Lung (tissue), 12 donors: ENCODE measurements around the gene NBPF3. TPM values are rescaled to one million over a fixed set of nuclear protein-coding genes. Genes with fewer than 3 reads are reported as not detected.

Source experiments
- ATAC-seq: fragments of 200-7000 bp; cut with Tn5 transposase; one replicate; pipeline ENCODE4 v1.9.1; 2020; ENCODE audit warnings: moderate number of reproducible peaks; ENCODE audit not compliant: insufficient read depth, low FRiP score
- DNase-seq, 3 donors: peaks; one replicate each; pipeline ENCODE4 v3.0.0-alpha.2; 2013 to 2017
- H3K27ac ChIP-seq, 2 donors: one replicate each; pipeline ENCODE4 v1.5.1; 2013; ENCODE audit warnings: mild to moderate bottlenecking in 2 of 2, moderate library complexity in 2 of 2, control low read depth in 1 of 2, inconsistent platforms in 1 of 2, low read depth in 1 of 2, low read length in 1 of 2
- H3K27me3 ChIP-seq, 3 donors: one replicate each; pipeline ENCODE4 v1.5.1; 2013; ENCODE audit warnings: low read length in 2 of 3; ENCODE audit not compliant: control insufficient read depth in 3 of 3, insufficient read depth in 3 of 3
- H3K36me3 ChIP-seq, 4 donors: one replicate each; pipeline ENCODE4 v1.5.1; 2013; ENCODE audit warnings: low read length in 4 of 4, mild to moderate bottlenecking in 1 of 4, moderate library complexity in 1 of 4; ENCODE audit not compliant: control insufficient read depth in 4 of 4, insufficient read depth in 4 of 4
- H3K4me1 ChIP-seq, 5 donors: one replicate each; pipeline ENCODE4 v1.5.1; 2013; ENCODE audit warnings: low read length in 5 of 5, mild to moderate bottlenecking in 2 of 5, moderate library complexity in 1 of 5; ENCODE audit not compliant: control insufficient read depth in 5 of 5, insufficient read depth in 5 of 5
- H3K4me3 ChIP-seq: one replicate; pipeline ENCODE4 v1.5.1; 2013; ENCODE audit warnings: mild to moderate bottlenecking, control low read depth, moderate library complexity
- H3K9ac ChIP-seq, 2 donors: one replicate each; pipeline ENCODE4 v1.5.1; 2013; ENCODE audit warnings: low read length in 2 of 2, control low read depth in 1 of 2; ENCODE audit not compliant: insufficient read depth in 1 of 2
- H3K9me3 ChIP-seq, 4 donors: one replicate each; pipeline ENCODE4 v1.5.1; 2013; ENCODE audit warnings: low read length in 3 of 4, mild to moderate bottlenecking in 1 of 4, moderate library complexity in 1 of 4; ENCODE audit not compliant: control insufficient read depth in 4 of 4, insufficient read depth in 3 of 4
- WGBS, 2 donors: extraction: QIAGEN DNeasy Blood & Tissue Kit; methylation state at CpG; one replicate each; pipeline ENCODE4 v1.1.7; 2013; 5-methylcytosine and 5-hydroxymethylcytosine counted together
- polyA plus RNA-seq, 2 donors: library from polyadenylated mRNA; stranded (reverse); fragments of 200-250 nt; gene quantifications; one replicate each; pipeline ENCODE4 v1.2.1, GENCODE V29; 2013
- total RNA-seq, 2 donors: library from RNA; depleted of rRNA in 1 of 2; stranded (reverse); fragments of >200 nt in 1 of 2; gene quantifications; one replicate each; pipeline ENCODE4 v1.2.1, GENCODE V29; 2014 to 2021
- TF ChIP-seq, protein P1 (sequence below): IDR thresholded peaks from 2 replicates; pipeline ENCODE4 v1.5.1; 2012; ENCODE audit warnings: mild to moderate bottlenecking; ENCODE audit errors: control extremely low read depth, extremely low read depth
- donor health status: control.
- donor health status: control.
- donor health status: Bipolar disorder and iron deficiency.
- donor health status: healthy.
- donor health status: DM: yes; HTN: yes; CAD: no.

Gene NBPF3
- total and polyA plus RNA-seq, 4 donors: 1.3 to 17.6 (median 5.6) TPM

DNA sequence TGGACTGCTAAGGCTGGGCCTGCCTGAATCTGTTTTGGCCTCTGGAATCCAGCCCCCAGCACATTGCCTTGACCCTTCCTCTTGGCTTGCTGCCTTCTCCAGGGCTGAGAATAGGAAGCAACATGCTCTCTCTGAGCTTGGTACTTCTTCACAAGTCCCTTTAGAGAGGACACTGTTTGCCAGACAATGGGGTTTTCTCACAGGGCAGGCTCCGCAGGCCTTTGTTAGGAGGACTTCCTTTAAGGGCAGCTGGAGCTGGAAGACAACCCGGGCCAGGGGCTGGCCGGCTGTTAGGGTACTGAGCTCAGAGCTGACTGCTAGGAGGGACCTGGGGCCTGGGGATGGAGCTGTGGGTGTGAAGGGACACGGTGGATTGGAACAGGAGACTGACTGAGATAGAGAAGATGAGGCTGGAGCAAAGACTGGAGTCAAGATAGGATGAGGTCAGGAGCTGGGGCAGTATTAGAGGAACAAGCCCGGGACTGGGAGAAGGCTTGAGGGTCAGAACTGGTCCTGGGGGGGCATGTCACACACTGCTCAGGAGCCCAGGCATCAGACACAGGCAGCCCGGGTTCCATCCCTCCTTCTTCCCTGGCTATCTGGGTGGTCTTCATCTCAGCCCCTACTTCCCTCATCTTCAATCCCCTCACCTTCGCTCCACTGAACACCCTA, 63.9 kb downstream of the NBPF3 start:
- WGBS, 2 donors: 63 to 67% methylated on average over 7 of the region's 7 CpGs
- H3K9me3 ChIP-seq: no peaks in the 10 kb centered on the region
- no peak overlapping the region for H3K4me3 ChIP-seq
- TF ChIP-seq, protein P1, sequence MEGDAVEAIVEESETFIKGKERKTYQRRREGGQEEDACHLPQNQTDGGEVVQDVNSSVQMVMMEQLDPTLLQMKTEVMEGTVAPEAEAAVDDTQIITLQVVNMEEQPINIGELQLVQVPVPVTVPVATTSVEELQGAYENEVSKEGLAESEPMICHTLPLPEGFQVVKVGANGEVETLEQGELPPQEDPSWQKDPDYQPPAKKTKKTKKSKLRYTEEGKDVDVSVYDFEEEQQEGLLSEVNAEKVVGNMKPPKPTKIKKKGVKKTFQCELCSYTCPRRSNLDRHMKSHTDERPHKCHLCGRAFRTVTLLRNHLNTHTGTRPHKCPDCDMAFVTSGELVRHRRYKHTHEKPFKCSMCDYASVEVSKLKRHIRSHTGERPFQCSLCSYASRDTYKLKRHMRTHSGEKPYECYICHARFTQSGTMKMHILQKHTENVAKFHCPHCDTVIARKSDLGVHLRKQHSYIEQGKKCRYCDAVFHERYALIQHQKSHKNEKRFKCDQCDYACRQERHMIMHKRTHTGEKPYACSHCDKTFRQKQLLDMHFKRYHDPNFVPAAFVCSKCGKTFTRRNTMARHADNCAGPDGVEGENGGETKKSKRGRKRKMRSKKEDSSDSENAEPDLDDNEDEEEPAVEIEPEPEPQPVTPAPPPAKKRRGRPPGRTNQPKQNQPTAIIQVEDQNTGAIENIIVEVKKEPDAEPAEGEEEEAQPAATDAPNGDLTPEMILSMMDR: no peak
- ATAC-seq (no peak), DNase-seq (peak in 1 of 3 donors; percentile 41)
- no peak overlapping the region for H3K27ac ChIP-seq
- peaks cover 0 to 9% (median 7%) of the 10 kb centered on the region in 3 donors for H3K27me3 ChIP-seq
- no peak overlapping the region for H3K9ac ChIP-seq
- no peaks in the 10 kb centered on the region for H3K36me3 ChIP-seq
- peaks cover 0 to 3% (median 0%) of the 10 kb centered on the region in 5 donors for H3K4me1 ChIP-seq

DNA sequence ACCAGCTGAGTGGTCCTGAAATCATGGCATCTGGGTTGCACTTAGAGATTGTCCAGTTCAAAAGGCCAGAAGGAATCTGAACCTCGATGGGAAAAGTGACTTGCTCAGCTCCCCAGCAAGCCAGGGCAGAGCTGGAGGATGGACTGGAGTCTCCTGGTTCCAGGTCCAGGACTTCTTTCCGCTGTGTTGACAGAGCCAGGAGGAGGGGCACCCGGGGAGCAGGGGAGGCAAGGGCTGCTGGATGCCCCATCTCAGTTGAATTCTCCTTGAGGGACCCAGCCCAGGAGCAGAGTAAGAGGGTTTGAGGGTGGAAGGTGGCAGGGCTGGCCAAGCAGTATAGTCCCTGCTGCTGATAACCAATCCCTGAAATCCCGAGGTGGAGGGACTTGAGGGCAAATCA, 66.9 kb downstream of the NBPF3 start:
- Histone ChIP-seq H3K27me3 (peaks cover 0 to 24% (median 17%) of the 10 kb centered on the region in 3 donors), H3K36me3 (no peaks in the 10 kb centered on the region), H3K27ac (no peak overlapping the region), H3K9ac (no peak overlapping the region), H3K4me3 (no peak overlapping the region), H3K4me1 (peaks cover 0 to 9% (median 4%) of the 10 kb centered on the region in 5 donors), H3K9me3 (no peaks in the 10 kb centered on the region)
- TF ChIP-seq, protein P1: no peak
- ATAC-seq (no peak), DNase-seq (no peak)
- WGBS, 2 donors: 59 to 74% methylated on average over 4 of the region's 4 CpGs

DNA sequence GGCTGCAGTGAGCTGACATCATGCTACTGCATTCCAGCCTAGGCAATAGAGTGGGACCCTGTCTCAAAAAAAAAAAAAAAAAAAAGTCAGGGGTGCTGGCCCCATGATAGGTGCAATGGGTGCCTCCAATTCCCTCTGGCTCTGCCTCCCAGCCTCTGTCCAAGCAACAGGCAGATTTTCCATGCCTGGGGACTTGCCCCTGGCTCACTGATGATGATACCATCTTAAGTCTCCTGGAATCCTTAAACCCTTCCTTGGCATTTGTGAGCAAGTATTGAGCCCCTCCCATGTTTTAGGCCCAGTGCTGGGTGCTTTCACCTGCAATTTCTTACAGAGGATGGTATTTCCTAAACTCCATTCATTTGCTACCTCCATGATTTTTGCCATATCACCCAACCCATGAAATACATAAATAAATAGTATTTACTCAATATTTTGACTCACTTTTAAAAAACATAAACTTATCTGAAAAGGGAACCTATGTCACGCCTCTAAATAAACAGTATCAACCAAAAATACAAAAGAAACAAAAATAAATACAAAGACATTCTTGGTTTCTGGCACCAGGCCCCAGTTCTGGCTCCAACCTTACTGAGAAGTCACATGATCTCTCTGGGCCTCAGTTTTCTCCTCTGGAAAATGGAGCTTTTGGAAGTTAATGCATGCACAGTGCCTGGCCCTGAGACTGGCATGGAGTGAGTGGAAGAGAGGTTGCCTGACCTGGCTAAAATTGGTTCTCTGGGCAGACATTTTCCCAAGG, 67.8 kb downstream of the NBPF3 start:
- ATAC-seq (no peak), DNase-seq (no peak)
- TF ChIP-seq, protein P1: no peak
- no peaks in the 10 kb centered on the region for H3K9me3 ChIP-seq
- peaks cover 0 to 9% (median 4%) of the 10 kb centered on the region in 5 donors for H3K4me1 ChIP-seq
- 82 to 98% methylated on average over 1 of the region's 1 CpG for WGBS, 2 donors
- no peaks in the 10 kb centered on the region for H3K36me3 ChIP-seq
- no peak overlapping the region for H3K27ac ChIP-seq
- H3K4me3 ChIP-seq: no peak overlapping the region
- no peak overlapping the region for H3K9ac ChIP-seq
- H3K27me3 ChIP-seq: peaks cover 0 to 24% (median 17%) of the 10 kb centered on the region in 3 donors
